WTC11 (cell line): ENCODE measurements around the gene OR2Y1.
"Not testable (repeated sequence)": the region's sequence is repeated elsewhere in the genome, so short reads cannot be mapped to it uniquely, and the experiment has no call there.

ENCODE experiments used
- ATF3 ChIP-seq: sonication (generic); formaldehyde crosslinking; conservative IDR thresholded peaks from 2 replicates; pipeline ENCODE4 v1.8.1; 2022; ENCODE audit warnings: mild to moderate bottlenecking, missing genetic modification reagents
- CTCF ChIP-seq: fragments of 200-600 bp; IDR thresholded peaks from 2 replicates; pipeline ENCODE4 v1.8.0; 2022; ENCODE audit warnings: antibody characterized with exemption
- E2F4 ChIP-seq: sonication (generic); formaldehyde crosslinking; IDR thresholded peaks from 2 replicates; pipeline ENCODE4 v1.8.1; 2022; ENCODE audit warnings: low read depth, mild to moderate bottlenecking, moderate library complexity, missing genetic modification reagents, borderline replicate concordance
- GRHL2 ChIP-seq: fragments of 250-450 bp; sonication (Bioruptor Pico); IDR thresholded peaks from 2 replicates; pipeline ENCODE4 v1.8.0; 2022; ENCODE audit warnings: mild to moderate bottlenecking, moderate library complexity; ENCODE audit not compliant: insufficient replicate concordance, severe bottlenecking
- JUN ChIP-seq: sonication (generic); formaldehyde crosslinking; IDR thresholded peaks from 2 replicates; pipeline ENCODE4 v1.8.0; 2023; ENCODE audit warnings: mild to moderate bottlenecking, missing genetic modification reagents
- OVOL2 ChIP-seq: fragments of 250-450 bp; sonication (Bioruptor Pico); IDR thresholded peaks from 2 replicates; pipeline ENCODE4 v1.9.0; 2021; ENCODE audit warnings: mild to moderate bottlenecking, borderline replicate concordance
- RELA ChIP-seq: sonication (generic); formaldehyde crosslinking; IDR thresholded peaks from 2 replicates; pipeline ENCODE4 v1.8.1; 2022; ENCODE audit warnings: missing genetic modification reagents, mild to moderate bottlenecking, borderline replicate concordance

- TF ChIP-seq CTCF; OVOL2 (CRISPR knock-in tag); E2F4 (CRISPR knock-in tag); RELA (CRISPR knock-in tag); ATF3 (CRISPR knock-in tag); JUN (CRISPR knock-in tag); GRHL2 (CRISPR knock-in tag): not testable (repeated sequence)
Measured at GRCh38 chr5:180703371-180703770, 36.5 kb downstream of the OR2Y1 start.
